GM23338 (cell line): ENCODE results near the gene NELFA.

Experiments
- EZH2 ChIP-seq: fragments of 200-600 bp; sonication (generic); IDR thresholded peaks from one replicate; pipeline ENCODE4 v1.8.0; 2017; ENCODE audit warnings: antibody characterized with exemption, mild to moderate bottlenecking, low read depth; ENCODE audit not compliant: unreplicated experiment
- EZH2phosphoT487 ChIP-seq: fragments of 200-600 bp; sonication (generic); IDR thresholded peaks from one replicate; pipeline ENCODE4 v1.8.1; 2018; ENCODE audit warnings: antibody characterized with exemption; ENCODE audit not compliant: unreplicated experiment
- NANOG ChIP-seq: IDR thresholded peaks from 2 replicates; pipeline ENCODE4 v1.6.1; 2016; ENCODE audit warnings: antibody characterized with exemption, borderline replicate concordance
- POLR2AphosphoS5 ChIP-seq: IDR thresholded peaks from 2 replicates; pipeline ENCODE4 v1.6.1; 2016; ENCODE audit warnings: antibody characterized with exemption, low read depth
- ZNF114 ChIP-seq: fragments of 250-450 bp; sonication (Bioruptor Pico); IDR thresholded peaks from 2 replicates; pipeline ENCODE4 v1.5.0; 2020; ENCODE audit warnings: mild to moderate bottlenecking, moderate library complexity
- TF ChIP-seq, protein P1 (sequence below), 2 experiments: fragments of 200-600 bp in 1 of 2; sonication (generic) in 1 of 2; conservative IDR thresholded peaks; 2 replicates each; pipeline versions ENCODE4 v1.5.1 to v1.6.1; 2016 to 2017; ENCODE audit warnings: antibody characterized with exemption in 2 of 2, low read depth in 2 of 2, mild to moderate bottlenecking in 2 of 2, moderate library complexity in 1 of 2

GRCh38 chr4:1997712-1998111 lies 11.1 kb downstream of the NELFA start:
- TF ChIP-seq POLR2AphosphoS5 (no peak), ZNF114 (CRISPR knock-in tag) (no peak), EZH2 (no peak), EZH2phosphoT487 (no peak), NANOG (no peak)
- TF ChIP-seq, protein P1, sequence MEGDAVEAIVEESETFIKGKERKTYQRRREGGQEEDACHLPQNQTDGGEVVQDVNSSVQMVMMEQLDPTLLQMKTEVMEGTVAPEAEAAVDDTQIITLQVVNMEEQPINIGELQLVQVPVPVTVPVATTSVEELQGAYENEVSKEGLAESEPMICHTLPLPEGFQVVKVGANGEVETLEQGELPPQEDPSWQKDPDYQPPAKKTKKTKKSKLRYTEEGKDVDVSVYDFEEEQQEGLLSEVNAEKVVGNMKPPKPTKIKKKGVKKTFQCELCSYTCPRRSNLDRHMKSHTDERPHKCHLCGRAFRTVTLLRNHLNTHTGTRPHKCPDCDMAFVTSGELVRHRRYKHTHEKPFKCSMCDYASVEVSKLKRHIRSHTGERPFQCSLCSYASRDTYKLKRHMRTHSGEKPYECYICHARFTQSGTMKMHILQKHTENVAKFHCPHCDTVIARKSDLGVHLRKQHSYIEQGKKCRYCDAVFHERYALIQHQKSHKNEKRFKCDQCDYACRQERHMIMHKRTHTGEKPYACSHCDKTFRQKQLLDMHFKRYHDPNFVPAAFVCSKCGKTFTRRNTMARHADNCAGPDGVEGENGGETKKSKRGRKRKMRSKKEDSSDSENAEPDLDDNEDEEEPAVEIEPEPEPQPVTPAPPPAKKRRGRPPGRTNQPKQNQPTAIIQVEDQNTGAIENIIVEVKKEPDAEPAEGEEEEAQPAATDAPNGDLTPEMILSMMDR (conservative IDR thresholded peaks at IDR 0.05; ENCODE audit: low read depth in 2 of 2): no peak
